ENCODE data around the gene TNP2. TPM values are rescaled to one million over a fixed set of nuclear protein-coding genes. Genes with fewer than 3 reads are reported as not detected.

Gene TNP2
- total and polyA plus RNA-seq, 7 donors = not detected

DNA sequence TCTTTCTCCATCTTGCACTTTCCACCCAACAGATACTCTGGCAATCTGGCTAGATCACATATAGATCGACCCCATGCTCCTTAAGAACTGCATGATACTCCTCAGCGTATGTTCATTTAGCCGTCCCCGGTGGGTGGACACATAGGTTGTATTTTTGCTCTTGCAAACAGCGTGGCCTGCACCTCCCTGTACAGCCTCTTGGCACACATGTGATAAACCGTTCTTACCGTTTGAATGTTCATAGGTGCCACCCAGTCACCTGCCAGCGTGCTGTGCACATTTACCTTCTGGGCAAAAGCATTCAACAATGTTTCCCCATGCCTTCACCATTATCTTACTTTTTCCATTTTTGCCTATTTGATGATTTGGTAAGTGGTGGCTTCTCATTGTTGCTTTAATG is 6.2 kb downstream of the TNP2 start:
- intact Hi-C loops (cut with DNase I) = no loop called here

DNA sequence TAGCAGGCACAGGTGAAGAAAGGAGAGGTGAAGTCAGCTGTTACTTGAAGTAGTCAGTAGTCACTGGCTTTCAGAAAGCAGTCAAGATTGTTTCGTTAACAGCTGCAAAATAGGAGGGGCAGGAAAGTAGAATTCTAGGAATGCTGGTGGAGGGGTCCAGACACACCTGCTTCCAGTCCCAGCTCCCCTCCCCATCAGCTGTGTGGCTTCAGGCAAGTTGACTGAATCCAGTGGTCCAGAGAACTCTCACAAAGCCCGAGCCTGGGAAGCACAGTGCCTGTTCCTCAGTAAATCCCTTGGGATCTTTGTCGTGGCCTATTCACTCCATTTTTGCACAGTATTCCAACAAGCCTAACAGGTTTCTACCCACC is 8.5 kb downstream of the TNP2 start:
- intact Hi-C loops (cut with DNase I) = no loop called here
- TF ChIP-seq, protein P1, sequence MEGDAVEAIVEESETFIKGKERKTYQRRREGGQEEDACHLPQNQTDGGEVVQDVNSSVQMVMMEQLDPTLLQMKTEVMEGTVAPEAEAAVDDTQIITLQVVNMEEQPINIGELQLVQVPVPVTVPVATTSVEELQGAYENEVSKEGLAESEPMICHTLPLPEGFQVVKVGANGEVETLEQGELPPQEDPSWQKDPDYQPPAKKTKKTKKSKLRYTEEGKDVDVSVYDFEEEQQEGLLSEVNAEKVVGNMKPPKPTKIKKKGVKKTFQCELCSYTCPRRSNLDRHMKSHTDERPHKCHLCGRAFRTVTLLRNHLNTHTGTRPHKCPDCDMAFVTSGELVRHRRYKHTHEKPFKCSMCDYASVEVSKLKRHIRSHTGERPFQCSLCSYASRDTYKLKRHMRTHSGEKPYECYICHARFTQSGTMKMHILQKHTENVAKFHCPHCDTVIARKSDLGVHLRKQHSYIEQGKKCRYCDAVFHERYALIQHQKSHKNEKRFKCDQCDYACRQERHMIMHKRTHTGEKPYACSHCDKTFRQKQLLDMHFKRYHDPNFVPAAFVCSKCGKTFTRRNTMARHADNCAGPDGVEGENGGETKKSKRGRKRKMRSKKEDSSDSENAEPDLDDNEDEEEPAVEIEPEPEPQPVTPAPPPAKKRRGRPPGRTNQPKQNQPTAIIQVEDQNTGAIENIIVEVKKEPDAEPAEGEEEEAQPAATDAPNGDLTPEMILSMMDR (IDR thresholded peaks at IDR 0.05) = no peak
- DNase-seq = no peak
- ATAC-seq = no peak
- H3K4me3 ChIP-seq = no peak overlapping the region
- no peaks in the 10 kb centered on the region for H3K36me3 ChIP-seq (ENCODE audit: insufficient read depth in 1 of 2, low read depth in 1 of 2)
- WGBS, 3 donors = 51 to 64% (median 61%) methylated on average over 3 of the region's 3 CpGs
- no peak overlapping the region for H3K27ac ChIP-seq
- H3K27me3 ChIP-seq (ENCODE audit: insufficient read depth in 3 of 3, low read length in 2 of 3) = no peaks in the 10 kb centered on the region
- peaks cover 16% of the 10 kb centered on the region for H3K4me1 ChIP-seq
- no peaks in the 10 kb centered on the region for H3K9me3 ChIP-seq

More for the DNA sequence above, 6.2 kb downstream of the TNP2 start:
- Histone ChIP-seq H3K9me3 (no peaks in the 10 kb centered on the region), H3K4me1 (peaks cover 10% of the 10 kb centered on the region), H3K27ac (no peak overlapping the region), H3K4me3 (no peak overlapping the region), H3K36me3 (ENCODE audit: insufficient read depth in 1 of 2, low read depth in 1 of 2) (no peaks in the 10 kb centered on the region), H3K27me3 (ENCODE audit: insufficient read depth in 3 of 3, low read length in 2 of 3) (no peaks in the 10 kb centered on the region)
- TF ChIP-seq, protein P1 (IDR thresholded peaks at IDR 0.05) = no peak
- no peak for DNase-seq
- WGBS, 3 donors = 82 to 87% (median 84%) methylated on average over 8 of the region's 8 CpGs
- ATAC-seq = no peak

DNA sequence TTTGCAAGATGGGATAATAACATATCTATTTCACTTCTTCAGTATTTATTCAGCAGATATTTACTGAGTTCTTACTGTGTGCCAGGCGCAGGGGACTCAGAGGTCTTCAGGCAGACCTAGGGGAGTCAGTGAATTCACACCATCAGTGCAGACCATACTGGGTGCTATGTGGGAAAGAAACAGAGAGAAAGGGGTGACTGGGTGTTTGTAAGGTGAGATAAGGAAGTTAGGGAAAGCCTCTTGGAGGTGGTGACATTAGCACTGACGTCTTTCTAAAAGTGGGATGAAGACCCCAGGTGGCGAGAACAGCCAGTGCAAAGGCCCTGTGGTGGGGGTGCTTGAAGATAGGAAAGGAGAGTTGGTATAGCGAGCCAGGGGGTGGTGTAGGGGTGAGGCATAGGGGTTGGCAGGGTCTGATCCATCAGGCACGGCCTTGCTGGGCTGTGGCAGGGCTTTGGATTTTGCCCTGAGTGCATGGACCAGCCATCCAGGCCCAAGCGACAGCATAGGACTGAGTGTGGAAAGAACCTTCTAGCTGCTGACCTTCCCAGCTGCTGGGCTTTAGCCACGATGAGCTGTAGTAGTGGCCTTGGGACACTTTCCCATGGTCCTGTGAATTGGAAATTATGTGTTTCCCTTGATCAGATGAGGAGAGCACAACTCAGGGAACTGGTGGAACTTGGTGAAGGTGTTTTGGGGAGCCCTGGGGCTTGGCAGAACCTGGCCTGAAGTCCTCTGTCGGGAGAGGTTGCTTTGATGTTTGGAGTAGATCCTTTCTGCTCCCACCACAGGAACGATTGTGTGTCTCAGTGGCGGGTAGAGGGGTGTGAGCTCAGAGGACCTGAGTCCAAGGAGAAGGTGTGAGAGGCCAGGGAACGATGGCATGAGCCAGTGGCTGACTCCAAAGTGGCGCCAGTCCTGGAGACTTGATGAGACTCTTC is 9.2 kb downstream of the TNP2 start:
- Histone ChIP-seq H3K36me3 (ENCODE audit: insufficient read depth in 1 of 2, low read depth in 1 of 2) (no peaks in the 10 kb centered on the region), H3K27ac (no peak overlapping the region), H3K4me3 (no peak overlapping the region), H3K4me1 (peaks cover 16% of the 10 kb centered on the region), H3K9me3 (no peaks in the 10 kb centered on the region), H3K27me3 (ENCODE audit: insufficient read depth in 3 of 3, low read length in 2 of 3) (no peaks in the 10 kb centered on the region)
- WGBS, 3 donors = 88 to 92% (median 91%) methylated on average over 12 of the region's 12 CpGs
- no peak for ATAC-seq
- DNase-seq = no peak
- intact Hi-C loops (cut with DNase I) = loop anchor here (5.0 kb wide), 3 partner anchors 97 to 178 kb away; no protein-coding TSS in a partner anchor
- TF ChIP-seq, protein P1 (IDR thresholded peaks at IDR 0.05) = no peak

DNA sequence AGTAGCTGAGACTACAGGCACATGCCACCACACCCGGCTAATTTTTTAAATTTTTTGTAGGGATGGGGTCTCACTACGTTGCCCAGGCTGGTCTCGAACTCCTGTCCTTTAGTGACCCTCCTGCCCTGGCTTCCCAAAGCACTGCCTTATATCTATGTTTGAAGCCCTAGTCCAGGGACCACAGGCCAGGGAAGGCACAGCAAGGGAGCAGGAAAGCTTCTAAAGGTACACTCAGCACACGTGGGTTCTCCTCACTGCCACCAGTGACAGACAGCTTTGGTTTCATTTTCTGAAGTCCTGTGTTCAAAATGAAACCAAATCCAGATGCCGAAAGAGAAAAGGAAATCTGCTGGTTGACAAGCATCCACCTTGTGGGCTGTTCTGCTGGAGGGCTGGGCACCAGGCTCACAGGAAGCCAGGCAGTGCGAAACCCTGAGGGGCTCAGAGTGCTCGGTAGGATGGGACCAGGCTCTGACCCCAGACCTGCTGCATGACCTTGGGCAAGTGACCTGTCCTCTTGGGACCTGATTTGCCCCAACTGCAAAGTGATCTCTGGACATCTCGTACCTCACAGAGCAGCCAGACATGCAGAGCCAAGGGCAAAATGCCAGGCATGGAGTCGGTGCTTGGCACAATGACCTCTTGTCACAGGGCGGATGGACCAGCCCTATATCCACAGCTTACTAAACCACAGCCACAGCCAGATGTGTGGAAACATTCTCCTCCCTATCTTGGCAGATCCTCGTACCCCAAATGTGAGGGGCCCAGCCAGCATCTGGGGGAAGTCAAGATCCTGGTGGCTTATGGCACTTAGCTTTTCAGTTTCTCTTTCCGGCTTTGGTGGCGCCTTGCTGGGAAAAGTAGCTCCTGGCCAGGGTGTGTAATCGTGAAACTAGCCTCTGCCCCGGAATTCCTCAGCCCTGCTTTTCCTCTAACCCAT is 10.3 kb downstream of the TNP2 start:
- H3K27me3 ChIP-seq (ENCODE audit: insufficient read depth in 3 of 3, low read length in 2 of 3) = no peaks in the 10 kb centered on the region
- no peak overlapping the region for H3K27ac ChIP-seq
- 24 to 39% (median 25%) methylated on average over 15 of the region's 15 CpGs for WGBS, 3 donors
- peaks cover 16% of the 10 kb centered on the region for H3K4me1 ChIP-seq
- no peaks in the 10 kb centered on the region for H3K36me3 ChIP-seq (ENCODE audit: insufficient read depth in 1 of 2, low read depth in 1 of 2)
- DNase-seq (peak; percentile 60 to 76), ATAC-seq (no peak)
- TF ChIP-seq, protein P1 (IDR thresholded peaks at IDR 0.05) = no peak
- H3K9me3 ChIP-seq = no peaks in the 10 kb centered on the region
- intact Hi-C loops (cut with DNase I) = loop anchor here (5.0 kb wide), 3 partner anchors 98 to 177 kb away; no protein-coding TSS in a partner anchor
- peak overlapping the region; percentile 28 for H3K4me3 ChIP-seq
